ENCODE data around the gene APOC1.
"Not testable (repeated sequence)": the region's sequence is repeated elsewhere in the genome, so short reads cannot be mapped to it uniquely, and the experiment has no call there.

The APOC1 gene

DNA sequence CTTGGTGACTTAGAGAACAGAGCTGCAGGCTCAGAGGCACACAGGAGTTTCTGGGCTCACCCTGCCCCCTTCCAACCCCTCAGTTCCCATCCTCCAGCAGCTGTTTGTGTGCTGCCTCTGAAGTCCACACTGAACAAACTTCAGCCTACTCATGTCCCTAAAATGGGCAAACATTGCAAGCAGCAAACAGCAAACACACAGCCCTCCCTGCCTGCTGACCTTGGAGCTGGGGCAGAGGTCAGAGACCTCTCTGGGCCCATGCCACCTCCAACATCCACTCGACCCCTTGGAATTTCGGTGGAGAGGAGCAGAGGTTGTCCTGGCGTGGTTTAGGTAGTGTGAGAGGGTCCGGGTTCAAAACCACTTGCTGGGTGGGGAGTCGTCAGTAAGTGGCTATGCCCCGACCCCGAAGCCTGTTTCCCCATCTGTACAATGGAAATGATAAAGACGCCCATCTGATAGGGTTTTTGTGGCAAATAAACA, 9.9 kb downstream of the APOC1 start:
- DNase-seq = no peak

- no peak for DNase-seq
Observed at GRCh38 chr19:44925114-44925891, 10.9 kb downstream of the APOC1 start.

DNA sequence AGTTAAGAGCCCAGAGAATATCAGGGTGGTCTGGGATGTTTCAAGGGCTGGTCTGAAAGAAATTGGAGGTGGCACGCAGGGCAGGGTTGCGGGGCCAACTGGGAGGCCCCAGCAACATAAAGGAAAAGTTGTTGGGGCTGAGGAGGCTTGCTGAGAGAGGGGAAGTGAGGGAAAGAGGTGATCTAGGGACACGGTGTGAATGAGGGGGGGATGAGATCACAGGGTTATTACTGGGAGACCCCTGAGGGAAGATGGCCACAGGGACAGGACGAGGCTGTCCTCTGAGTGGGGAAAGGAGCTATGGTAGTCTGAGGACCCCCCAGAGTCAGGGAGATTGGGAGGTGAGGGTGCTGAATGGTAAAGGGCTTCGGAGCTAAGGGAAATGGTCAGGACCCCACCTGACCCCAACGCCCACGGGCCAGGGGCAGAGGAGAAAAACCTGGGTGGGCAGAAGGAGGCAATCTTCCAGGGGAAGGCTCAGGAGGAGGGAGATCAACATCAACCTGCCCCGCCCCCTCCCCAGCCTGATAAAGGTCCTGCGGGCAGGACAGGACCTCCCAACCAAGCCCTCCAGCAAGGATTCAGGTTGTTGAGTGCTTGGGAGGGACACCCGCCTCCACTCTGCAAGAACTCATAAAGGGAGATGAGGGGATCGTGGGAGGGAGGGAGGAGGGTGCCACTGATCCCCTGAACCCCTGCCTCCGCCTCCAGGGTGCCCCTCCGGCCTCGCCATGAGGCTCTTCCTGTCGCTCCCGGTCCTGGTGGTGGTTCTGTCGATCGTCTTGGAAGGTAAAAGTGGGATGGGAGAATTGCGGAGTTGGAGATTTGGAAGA, 12.1 kb downstream of the APOC1 start:
- not testable (repeated sequence) for DNase-seq

- no peak for DNase-seq
Observed at GRCh38 chr19:44927746-44928145, 13.3 kb downstream of the APOC1 start.

- no peak for DNase-seq
Observed at GRCh38 chr19:44930088-44930487, 15.7 kb downstream of the APOC1 start.

- DNase-seq = no peak
Observed at GRCh38 chr19:44931541-44931940, 17.1 kb downstream of the APOC1 start.

GRCh38 chr19:44939668-44940067, 25.3 kb downstream of the APOC1 start:
- no peak for DNase-seq

DNA sequence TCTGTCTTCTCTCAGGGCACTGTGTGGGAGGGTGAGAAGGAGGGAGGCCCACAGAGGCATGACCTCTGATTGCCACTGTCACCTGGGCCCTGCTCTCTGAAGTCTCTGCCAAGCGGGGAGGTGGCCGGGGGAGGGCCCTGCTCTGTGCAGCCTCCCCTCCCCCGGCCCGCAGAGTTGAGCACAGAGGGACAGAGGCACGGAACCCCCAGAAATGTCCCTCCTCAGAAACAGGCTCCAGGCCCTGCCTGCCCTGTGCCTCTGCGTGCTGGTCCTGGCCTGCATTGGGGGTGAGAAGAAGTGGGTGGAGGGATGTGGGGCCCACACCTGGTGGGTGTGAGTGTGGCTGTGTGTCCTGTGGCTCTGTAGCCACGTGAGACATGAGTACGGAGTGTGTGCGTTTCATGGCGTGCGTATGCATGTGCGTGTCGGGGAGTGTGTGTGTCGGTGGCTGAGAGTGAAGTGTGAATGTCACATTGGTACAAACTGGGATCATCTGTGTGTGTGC, 27.7 kb downstream of the APOC1 start, which contains the start of gene APOC4:
Gene APOC4, plus strand, starts transcription at position 171 of the 505 bp plus-strand sequence. Its CDS starts 41 bp downstream, at position 212.
- no peak for DNase-seq

DNA sequence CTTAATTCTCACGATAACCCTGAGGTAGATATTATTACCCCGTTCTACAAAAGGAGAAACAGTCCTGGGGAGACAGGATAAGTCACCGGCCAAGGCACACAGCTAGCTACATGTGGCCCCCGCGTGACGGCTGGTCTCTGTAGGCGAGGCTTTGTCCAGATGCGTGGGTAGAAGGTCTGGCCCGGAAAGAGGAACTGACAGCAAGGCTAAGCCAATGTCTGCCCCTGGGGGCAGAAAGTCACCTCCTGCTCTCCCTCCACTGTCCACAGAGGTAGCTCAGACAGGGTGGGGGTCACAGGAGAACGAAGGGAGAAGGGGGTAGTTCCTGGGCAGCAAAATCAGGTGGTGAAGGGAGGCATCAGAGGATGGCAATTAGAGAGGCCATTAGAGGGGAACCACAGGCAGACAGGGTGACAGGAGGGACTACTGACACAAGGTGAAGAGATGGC, 29.4 kb downstream of the APOC1 start:
- DNase-seq = no peak

- DNase-seq = no peak
Observed at GRCh38 chr19:44947041-44947581, 32.7 kb downstream of the APOC1 start.

DNA sequence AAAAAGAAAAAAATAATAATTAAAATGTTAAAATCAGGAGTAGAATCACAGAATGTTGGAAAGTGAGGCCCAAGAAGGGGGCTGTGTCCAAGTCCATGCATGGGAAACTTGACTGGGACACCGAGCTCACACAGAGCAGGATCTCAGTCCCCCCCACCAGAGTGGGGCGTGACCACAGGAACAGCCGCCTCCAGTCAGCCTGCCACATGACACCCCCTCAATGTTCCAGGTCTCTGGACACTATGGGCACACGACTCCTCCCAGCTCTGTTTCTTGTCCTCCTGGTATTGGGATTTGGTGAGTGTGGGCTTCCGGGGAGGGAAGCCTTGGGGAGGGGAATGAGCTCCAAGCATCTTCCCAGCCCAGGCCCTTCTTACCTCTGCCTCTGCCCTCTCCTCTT, 33.8 kb downstream of the APOC1 start:
- DNase-seq = no peak

GRCh38 chr19:44948763-44949374, 34.5 kb downstream of the APOC1 start:
- peak; percentile 66 for DNase-seq

GRCh38 chr19:44949550-44949949, 35.1 kb downstream of the APOC1 start:
- DNase-seq = no peak

- peak; percentile 89 for DNase-seq
Observed at GRCh38 chr19:44951179-44952159, 37.1 kb downstream of the APOC1 start.

DNA sequence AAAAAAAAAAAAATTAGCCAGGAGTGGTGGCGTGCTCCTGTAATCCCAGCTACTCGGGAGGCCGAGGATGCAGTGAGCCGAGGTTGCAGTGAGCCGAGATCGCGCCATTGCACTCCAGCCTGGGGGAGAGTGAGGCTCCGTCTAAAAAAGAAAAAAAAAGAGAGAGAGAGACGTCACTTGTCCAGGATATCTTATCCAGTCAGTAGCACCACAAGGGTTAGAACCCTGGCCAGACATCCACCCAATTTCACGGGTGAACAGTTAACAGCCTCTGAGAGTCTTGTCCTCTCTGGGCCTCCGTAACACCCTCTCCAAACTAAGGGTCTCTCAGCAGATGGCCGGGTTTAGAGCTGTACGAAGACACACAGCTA, 39.9 kb downstream of the APOC1 start:
- DNase-seq = no peak

DNA sequence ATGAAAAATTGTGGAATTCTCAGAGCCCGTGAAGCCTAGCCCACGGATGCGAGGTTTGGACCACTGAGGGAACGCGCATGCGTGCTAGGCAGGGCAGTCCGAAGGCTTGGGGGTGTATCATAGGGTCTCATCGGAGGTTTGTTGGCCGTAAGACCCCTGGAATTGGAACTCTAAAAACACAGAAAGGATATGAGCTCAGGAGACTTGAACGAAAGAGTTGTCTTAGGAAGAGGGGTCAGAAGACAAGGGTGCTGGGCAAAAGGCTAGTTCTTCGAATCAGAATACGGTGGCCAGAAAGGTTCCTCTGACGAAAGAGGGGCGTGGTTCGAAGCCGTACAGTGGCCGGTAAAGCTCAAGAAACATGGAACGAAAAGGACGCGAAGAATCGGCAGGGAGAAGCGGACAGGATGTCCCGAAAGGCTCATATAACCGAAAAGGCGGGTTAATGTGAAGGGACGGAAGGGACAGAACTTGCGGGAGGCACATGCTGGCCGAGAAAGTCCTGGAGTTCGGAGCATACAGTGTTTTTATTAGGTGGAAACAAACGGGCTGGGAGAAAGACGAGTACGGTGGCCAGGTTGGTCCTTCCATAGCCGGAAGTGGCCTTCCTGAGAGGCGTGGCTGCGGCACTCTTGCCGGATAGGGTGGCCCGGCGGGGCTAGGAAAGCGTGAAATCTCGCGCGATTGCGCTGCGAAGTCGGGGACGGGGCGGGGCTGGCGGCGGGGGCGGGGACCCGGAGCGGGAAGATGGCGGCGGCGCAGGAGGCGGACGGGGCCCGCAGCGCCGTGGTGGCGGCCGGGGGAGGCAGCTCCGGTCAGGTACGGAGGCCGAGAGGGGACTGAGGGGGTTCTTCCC, 40.5 kb downstream of the APOC1 start, which contains the start of gene CLPTM1:
Gene CLPTM1, plus strand, starts transcription at position 732 of the 856 bp plus-strand sequence. Its CDS starts 16 bp downstream, at position 748.
- peak; percentile 99 for DNase-seq

DNA sequence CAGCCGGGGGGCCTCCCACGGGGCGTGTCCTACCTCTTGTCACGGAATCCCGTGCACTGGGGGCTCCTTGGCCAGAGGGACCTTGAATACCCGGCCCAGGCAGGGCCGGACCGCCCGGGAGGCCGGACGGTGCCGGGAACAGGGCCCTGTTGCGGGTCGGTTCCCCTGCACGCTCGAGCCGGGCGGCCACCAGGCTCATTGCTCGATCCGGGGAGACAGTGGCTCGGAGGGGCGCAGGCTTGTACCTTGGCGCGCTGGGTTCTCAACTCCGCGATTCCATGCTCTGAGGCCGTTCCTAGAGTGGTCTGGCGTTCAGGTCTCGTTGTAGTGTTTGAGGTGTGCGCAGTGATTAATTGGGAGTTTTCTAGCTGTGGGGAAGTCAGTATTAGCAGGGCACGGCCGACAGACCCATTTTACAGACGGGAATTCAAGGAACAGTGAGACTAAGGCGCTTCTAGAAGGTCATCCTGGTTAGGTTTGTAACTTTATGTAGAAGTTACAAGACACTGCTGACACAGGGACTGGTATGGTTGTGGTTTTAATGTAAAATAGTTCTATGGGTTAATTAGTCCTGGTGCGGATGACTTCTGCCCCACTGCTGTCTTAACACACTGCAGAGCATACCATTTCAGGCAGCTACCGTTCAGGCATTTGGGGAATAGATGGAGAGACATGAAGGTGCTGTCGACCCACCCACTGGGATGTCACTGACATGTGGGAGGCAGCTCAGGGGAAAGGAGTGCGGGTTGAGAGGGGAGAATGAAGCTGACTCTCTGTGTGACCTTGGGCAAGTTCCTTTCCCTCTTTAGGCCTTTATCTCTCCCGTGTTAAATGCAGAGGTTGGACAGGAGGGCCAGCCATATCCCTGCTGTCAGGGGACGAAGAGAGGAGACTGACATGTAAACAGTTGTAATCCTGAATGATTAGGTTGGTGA, 41.4 kb downstream of the APOC1 start:
- no peak for DNase-seq

GRCh38 chr19:44957526-44957925, 43.1 kb downstream of the APOC1 start:
- no peak for DNase-seq

GRCh38 chr19:44958090-44958489, 43.7 kb downstream of the APOC1 start:
- DNase-seq = no peak

Measured in NCI-H69 (cell line).